Liver (tissue), 9 donors: Measurements from ENCODE around the gene S1PR4. TPM values are rescaled to one million over a fixed set of nuclear protein-coding genes. Genes with fewer than 3 reads are reported as not detected.

Source experiments
- DNase-seq: peaks from one replicate; pipeline ENCODE4 v3.0.0-alpha.2; 2017; ENCODE audit warnings: low spot score
- H3K27ac ChIP-seq, 2 donors: one replicate each; pipeline ENCODE4 v1.7.0; 2013; ENCODE audit warnings: inconsistent platforms in 2 of 2, low read length in 2 of 2, control low read depth in 1 of 2, low read depth in 1 of 2, mild to moderate bottlenecking in 1 of 2
- H3K27me3 ChIP-seq, 4 donors: one replicate each; pipeline versions ENCODE4 v1.6.1 to v1.7.0; 2013; ENCODE audit warnings: low read length in 3 of 4, inconsistent platforms in 1 of 4, mild to moderate bottlenecking in 1 of 4, moderate library complexity in 1 of 4; ENCODE audit not compliant: control insufficient read depth in 4 of 4, insufficient read depth in 4 of 4
- H3K36me3 ChIP-seq, 4 donors: one replicate each; pipeline versions ENCODE4 v1.6.1 to v1.7.0; 2013; ENCODE audit warnings: low read length in 3 of 4, mild to moderate bottlenecking in 3 of 4, low read depth in 1 of 4, moderate library complexity in 1 of 4; ENCODE audit not compliant: control insufficient read depth in 4 of 4, insufficient read depth in 3 of 4
- H3K4me1 ChIP-seq, 4 donors: one replicate each; pipeline versions ENCODE4 v1.6.1 to v1.7.0; 2013; ENCODE audit warnings: low read length in 3 of 4, mild to moderate bottlenecking in 3 of 4, moderate library complexity in 1 of 4; ENCODE audit not compliant: control insufficient read depth in 4 of 4, insufficient read depth in 4 of 4
- H3K4me3 ChIP-seq, 3 donors: one replicate each; pipeline versions ENCODE4 v1.6.1 to v1.7.0; 2013; ENCODE audit warnings: low read length in 3 of 3, control low read depth in 1 of 3, low read depth in 1 of 3, mild to moderate bottlenecking in 1 of 3
- H3K9ac ChIP-seq, 2 donors: one replicate each; pipeline ENCODE4 v1.7.0; 2013; ENCODE audit warnings: low read length in 2 of 2, mild to moderate bottlenecking in 2 of 2, moderate library complexity in 2 of 2, control low read depth in 1 of 2, low read depth in 1 of 2
- H3K9me3 ChIP-seq, 4 donors: one replicate each; pipeline versions ENCODE4 v1.6.1 to v1.7.0; 2013; ENCODE audit warnings: low read length in 3 of 4; ENCODE audit not compliant: control insufficient read depth in 4 of 4
- HNF4A ChIP-seq, 2 donors: conservative IDR thresholded peaks; 2 replicates each; pipeline ENCODE4 v1.6.1; 2016; ENCODE audit warnings: antibody characterized with exemption in 2 of 2, mild to moderate bottlenecking in 2 of 2
- JUND ChIP-seq, 2 donors: IDR thresholded peaks; 2 replicates each; pipeline ENCODE4 v1.6.1; 2016; ENCODE audit warnings: antibody characterized with exemption in 2 of 2
- RAD21 ChIP-seq, 2 donors: IDR thresholded peaks; 2 replicates each; pipeline ENCODE4 v1.6.1; 2016; ENCODE audit warnings: antibody characterized with exemption in 2 of 2, mild to moderate bottlenecking in 2 of 2
- RXRA ChIP-seq, 2 donors: IDR thresholded peaks; 2 replicates each; pipeline ENCODE4 v1.6.1; 2017 to 2018; ENCODE audit warnings: antibody characterized with exemption in 2 of 2, mild to moderate bottlenecking in 1 of 2
- SP1 ChIP-seq: IDR thresholded peaks from 2 replicates; pipeline ENCODE4 v1.6.1; 2018; ENCODE audit warnings: antibody characterized with exemption, mild to moderate bottlenecking
- TAF1 ChIP-seq: conservative IDR thresholded peaks from 2 replicates; pipeline ENCODE4 v1.6.1; 2016; ENCODE audit warnings: antibody characterized with exemption, mild to moderate bottlenecking
- YY1 ChIP-seq: IDR thresholded peaks from 2 replicates; pipeline ENCODE4 v1.6.1; 2016; ENCODE audit warnings: antibody characterized with exemption, mild to moderate bottlenecking
- WGBS: extraction: QIAGEN DNeasy Blood & Tissue Kit; methylation state at CpG from one replicate; pipeline ENCODE4 v1.1.7; 2013; 5-methylcytosine and 5-hydroxymethylcytosine counted together
- polyA plus RNA-seq, 2 donors: library from polyadenylated mRNA; stranded (reverse) in 1 of 2; unstranded in 1 of 2; fragments of 200-250 nt in 1 of 2; fragments of >200 nt in 1 of 2; fragmentation: Nextera tagmentation in 1 of 2; extraction: Ambion mirVana in 1 of 2; gene quantifications; one replicate each; pipeline versions ENCODE4 v1.2.1 to v1.2.3, GENCODE V29; 2013 to 2015
- total RNA-seq, 2 donors: library from RNA; depleted of rRNA; stranded (reverse); fragments of >200 nt; gene quantifications; one replicate each; pipeline ENCODE4 v1.2.3, GENCODE V29; 2014
- TF ChIP-seq, protein P1 (sequence below): IDR thresholded peaks from 2 replicates; pipeline ENCODE4 v1.6.1; 2016; ENCODE audit warnings: antibody characterized with exemption, mild to moderate bottlenecking
- TF ChIP-seq, protein P2 (sequence below): IDR thresholded peaks from 2 replicates; pipeline ENCODE4 v1.6.1; 2016; ENCODE audit warnings: antibody characterized with exemption
- TF ChIP-seq, protein P3 (sequence below): fragments of 150-350 bp; IDR thresholded peaks from 2 replicates; pipeline ENCODE4 v1.5.1; 2017; ENCODE audit warnings: improper control_type of control experiment, low read depth, low read length; ENCODE audit not compliant: missing input control
- donor health status: healthy.
- donor health status: healthy.
- donor health status: healthy.
- donor health status: healthy.
- donor health status: healthy.

Gene S1PR4
- total and polyA plus RNA-seq, 4 donors, result 0.93 to 11.0 (median 2.1) TPM

DNA sequence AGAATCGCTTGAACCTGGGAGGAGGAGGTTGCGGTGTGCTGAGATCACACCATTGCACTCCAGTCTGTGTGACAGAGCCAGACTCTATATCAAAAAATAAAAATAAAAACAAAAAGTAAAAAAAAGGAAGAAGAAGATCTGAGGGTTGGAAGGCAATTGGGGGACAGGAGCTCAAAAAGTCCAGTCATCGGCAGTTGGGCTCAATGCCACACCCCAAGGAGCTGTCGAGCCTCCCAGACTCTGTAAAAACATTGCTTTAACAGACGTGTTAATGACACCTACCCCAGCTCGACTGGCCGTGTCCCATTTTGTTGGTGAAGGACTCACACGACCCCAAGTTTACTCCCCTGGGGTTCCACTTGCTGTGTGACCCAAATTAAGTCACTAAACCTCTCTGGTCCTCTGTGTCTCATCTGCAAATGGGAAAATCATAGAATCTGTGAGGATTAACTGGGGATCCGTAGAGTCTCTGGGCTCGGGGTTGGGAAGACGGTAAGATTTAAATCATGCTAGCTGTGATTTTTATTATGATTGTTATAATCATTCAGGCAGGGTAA is 35.7 kb upstream of the S1PR4 start (continued):
- TF ChIP-seq, protein P1, sequence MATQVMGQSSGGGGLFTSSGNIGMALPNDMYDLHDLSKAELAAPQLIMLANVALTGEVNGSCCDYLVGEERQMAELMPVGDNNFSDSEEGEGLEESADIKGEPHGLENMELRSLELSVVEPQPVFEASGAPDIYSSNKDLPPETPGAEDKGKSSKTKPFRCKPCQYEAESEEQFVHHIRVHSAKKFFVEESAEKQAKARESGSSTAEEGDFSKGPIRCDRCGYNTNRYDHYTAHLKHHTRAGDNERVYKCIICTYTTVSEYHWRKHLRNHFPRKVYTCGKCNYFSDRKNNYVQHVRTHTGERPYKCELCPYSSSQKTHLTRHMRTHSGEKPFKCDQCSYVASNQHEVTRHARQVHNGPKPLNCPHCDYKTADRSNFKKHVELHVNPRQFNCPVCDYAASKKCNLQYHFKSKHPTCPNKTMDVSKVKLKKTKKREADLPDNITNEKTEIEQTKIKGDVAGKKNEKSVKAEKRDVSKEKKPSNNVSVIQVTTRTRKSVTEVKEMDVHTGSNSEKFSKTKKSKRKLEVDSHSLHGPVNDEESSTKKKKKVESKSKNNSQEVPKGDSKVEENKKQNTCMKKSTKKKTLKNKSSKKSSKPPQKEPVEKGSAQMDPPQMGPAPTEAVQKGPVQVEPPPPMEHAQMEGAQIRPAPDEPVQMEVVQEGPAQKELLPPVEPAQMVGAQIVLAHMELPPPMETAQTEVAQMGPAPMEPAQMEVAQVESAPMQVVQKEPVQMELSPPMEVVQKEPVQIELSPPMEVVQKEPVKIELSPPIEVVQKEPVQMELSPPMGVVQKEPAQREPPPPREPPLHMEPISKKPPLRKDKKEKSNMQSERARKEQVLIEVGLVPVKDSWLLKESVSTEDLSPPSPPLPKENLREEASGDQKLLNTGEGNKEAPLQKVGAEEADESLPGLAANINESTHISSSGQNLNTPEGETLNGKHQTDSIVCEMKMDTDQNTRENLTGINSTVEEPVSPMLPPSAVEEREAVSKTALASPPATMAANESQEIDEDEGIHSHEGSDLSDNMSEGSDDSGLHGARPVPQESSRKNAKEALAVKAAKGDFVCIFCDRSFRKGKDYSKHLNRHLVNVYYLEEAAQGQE, result no peak
- TF ChIP-seq YY1, result no peak

DNA sequence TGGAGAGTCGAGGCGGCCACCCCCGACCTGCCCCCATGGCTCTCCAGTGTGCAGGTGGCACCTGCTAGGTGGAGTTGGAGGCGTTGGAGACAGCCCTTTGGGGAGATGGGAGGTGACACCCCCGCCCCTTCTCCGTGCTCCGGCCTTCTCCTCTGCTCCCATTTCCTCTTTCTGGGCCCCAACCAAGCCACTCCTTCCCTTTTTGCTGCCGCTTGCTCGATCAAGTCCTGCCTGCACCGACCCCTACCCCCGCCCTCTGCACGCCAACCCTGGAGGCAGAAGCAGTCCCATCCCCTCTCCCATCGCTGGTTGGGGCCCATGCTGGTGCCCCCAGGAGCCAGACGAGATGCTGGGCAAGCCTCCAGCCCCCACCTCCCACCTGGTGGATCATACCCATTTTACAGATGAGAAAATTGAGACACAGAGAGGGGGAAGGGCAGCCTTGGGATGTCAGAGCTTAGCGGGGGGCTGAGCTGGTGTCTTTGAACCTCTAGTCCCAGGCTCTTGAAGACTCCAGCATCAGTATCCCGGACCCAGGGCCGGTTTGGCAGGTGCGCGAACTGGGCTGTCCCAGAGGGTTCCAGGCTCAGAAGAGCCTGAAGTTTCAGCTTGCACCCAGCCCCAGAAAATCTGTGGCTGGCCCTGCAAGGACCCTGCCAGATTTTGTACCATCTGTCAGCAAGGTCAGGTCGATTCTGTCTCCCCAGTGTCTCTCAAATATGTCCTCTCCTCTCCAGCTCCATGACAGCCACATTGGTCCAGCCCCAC is 32.5 kb upstream of the S1PR4 start:
- no peaks in the 10 kb centered on the region for H3K4me1 ChIP-seq
- no peak overlapping the region for H3K9ac ChIP-seq
- 67% methylated on average over 20 of the region's 20 CpGs for WGBS
- H3K9me3 ChIP-seq, result no peaks in the 10 kb centered on the region
- no peaks in the 10 kb centered on the region for H3K27me3 ChIP-seq
- no peak for DNase-seq
- H3K27ac ChIP-seq, result no peak overlapping the region
- TF ChIP-seq RXRA (IDR thresholded peaks at IDR 0.05), result no peak
- no peak for TF ChIP-seq TAF1
- no peak for TF ChIP-seq HNF4A (conservative IDR thresholded peaks at IDR 0.05)
- TF ChIP-seq, protein P2, sequence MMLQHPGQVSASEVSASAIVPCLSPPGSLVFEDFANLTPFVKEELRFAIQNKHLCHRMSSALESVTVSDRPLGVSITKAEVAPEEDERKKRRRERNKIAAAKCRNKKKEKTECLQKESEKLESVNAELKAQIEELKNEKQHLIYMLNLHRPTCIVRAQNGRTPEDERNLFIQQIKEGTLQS, result no peak
- H3K36me3 ChIP-seq, result no peaks in the 10 kb centered on the region
- H3K4me3 ChIP-seq, result no peak overlapping the region

DNA sequence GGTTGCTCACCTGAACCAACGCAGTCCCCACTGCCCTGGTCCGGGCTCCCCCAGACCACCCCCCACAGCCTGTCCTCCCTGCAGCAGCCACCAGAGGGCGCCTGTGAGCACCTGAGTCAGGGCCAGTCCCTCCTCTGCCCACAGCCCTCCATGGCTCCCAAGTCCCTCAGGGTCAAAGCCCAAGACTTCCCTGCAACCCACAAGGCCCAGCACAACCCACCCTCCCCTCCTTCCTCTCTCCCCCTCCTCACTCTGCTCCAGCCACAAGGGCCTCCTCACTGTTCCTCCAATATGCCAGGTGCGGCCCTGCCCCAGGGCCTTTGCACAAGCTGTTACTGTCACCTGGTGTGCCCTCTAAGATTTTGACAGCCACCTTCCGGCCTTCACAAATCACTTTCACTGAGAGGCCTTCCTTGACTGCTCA is 31.9 kb upstream of the S1PR4 start:
- no peak overlapping the region for H3K27ac ChIP-seq
- no peaks in the 10 kb centered on the region for H3K36me3 ChIP-seq
- H3K4me3 ChIP-seq, result no peak overlapping the region
- no peaks in the 10 kb centered on the region for H3K9me3 ChIP-seq
- DNase-seq, result peak; percentile 61
- 63% methylated on average over 5 of the region's 5 CpGs for WGBS
- no peak overlapping the region for H3K9ac ChIP-seq
- no peaks in the 10 kb centered on the region for H3K27me3 ChIP-seq
- TF ChIP-seq, protein P2, result no peak
- TF ChIP-seq JUND (IDR thresholded peaks at IDR 0.05) (no peak), RAD21 (IDR thresholded peaks at IDR 0.05) (peak in 1 of 2 donors; percentile 37), SP1 (no peak), HNF4A (conservative IDR thresholded peaks at IDR 0.05) (no peak)
- TF ChIP-seq, protein P3, sequence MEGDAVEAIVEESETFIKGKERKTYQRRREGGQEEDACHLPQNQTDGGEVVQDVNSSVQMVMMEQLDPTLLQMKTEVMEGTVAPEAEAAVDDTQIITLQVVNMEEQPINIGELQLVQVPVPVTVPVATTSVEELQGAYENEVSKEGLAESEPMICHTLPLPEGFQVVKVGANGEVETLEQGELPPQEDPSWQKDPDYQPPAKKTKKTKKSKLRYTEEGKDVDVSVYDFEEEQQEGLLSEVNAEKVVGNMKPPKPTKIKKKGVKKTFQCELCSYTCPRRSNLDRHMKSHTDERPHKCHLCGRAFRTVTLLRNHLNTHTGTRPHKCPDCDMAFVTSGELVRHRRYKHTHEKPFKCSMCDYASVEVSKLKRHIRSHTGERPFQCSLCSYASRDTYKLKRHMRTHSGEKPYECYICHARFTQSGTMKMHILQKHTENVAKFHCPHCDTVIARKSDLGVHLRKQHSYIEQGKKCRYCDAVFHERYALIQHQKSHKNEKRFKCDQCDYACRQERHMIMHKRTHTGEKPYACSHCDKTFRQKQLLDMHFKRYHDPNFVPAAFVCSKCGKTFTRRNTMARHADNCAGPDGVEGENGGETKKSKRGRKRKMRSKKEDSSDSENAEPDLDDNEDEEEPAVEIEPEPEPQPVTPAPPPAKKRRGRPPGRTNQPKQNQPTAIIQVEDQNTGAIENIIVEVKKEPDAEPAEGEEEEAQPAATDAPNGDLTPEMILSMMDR, result peak; percentile 49
- H3K4me1 ChIP-seq, result no peaks in the 10 kb centered on the region
